GM12874 (cell line): ENCODE data around the gene DYRK3.

Experiments used
- CTCF ChIP-seq: IDR thresholded peaks from 2 replicates; pipeline ENCODE4 v1.5.1; 2011; ENCODE audit warnings: low read depth, mild to moderate bottlenecking, control low read depth, low read length, moderate library complexity; ENCODE audit not compliant: insufficient read depth

The DYRK3 gene

GRCh38 chr1:206686478-206687249 lies 51.3 kb downstream of the DYRK3 start:
- no peak for TF ChIP-seq CTCF

- TF ChIP-seq CTCF, result no peak
Measured at GRCh38 chr1:206687251-206687914, 52.0 kb downstream of the DYRK3 start.

GRCh38 chr1:206687915-206688442 lies 52.6 kb downstream of the DYRK3 start:
- no peak for TF ChIP-seq CTCF

GRCh38 chr1:206690516-206690915 lies 55.2 kb downstream of the DYRK3 start:
- no peak for TF ChIP-seq CTCF

- no peak for TF ChIP-seq CTCF
Measured at GRCh38 chr1:206691604-206692003, 56.3 kb downstream of the DYRK3 start.

DNA sequence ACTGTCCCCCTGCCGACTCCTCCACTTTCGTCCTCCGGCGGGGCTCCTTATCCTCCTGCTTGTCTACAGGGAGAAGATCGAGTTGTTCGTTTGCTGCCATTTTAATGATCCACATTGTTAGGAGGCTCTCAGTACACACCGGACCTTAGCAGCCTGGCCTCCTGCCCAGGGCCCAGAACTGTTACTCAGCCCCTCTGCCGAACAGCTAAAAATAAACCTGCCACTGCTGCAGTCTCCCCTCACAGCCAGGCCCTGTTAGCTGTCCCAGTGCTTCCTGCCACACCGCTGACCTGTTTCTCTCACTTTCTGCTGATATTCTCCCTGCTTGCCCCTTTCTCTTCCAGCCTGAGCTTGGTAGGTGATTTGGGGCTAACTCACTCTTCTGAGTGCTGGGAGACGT lies 57.7 kb downstream of the DYRK3 start:
- TF ChIP-seq CTCF, result no peak

DNA sequence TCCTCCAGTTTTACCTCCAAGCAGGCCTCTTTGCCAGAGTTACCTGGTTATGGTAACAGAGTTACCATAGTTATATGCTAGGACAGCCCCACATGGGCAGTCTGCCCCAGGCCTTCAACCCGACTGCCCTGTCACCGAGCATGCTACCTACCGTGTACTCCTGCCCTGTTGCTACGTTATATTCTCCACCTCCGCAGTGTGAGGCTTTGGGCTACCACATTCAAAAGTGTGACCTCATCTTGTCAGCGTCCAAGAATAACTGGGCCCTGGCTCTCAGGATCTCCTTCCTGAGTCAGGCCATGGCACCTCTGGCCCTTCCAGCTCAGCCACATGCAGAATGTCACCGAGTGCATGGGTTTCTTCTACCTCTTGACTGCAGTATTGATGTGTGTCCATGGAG lies 58.3 kb downstream of the DYRK3 start:
- TF ChIP-seq CTCF, result no peak
